Stimulated activated naive CD8-positive, alpha-beta T cell treated with anti-CD3 and anti-CD28 coated beads, Interleukin-15, amount 100 ng/mL, for 72 hours (primary cell): Measurements from ENCODE around the gene LRTM1.

Experiments used
- ATAC-seq: fragments of 150-1000 bp; cut with Tn5 transposase; 2 replicates; pipeline ENCODE4 v1.10.0; 2021; ENCODE audit warnings: mild to moderate bottlenecking, moderate library complexity
- DNase-seq, 2 donors: peaks; one replicate each; pipeline ENCODE4 v3.0.0; 2021 to 2022
- H3K27ac Mint-ChIP-seq, 2 donors: one replicate each; pipeline ENCODE4 v1.8.0; 2022; ENCODE audit warnings: mild to moderate bottlenecking in 2 of 2, mixed read lengths in 2 of 2, moderate library complexity in 2 of 2
- H3K27me3 Mint-ChIP-seq: one replicate; pipeline ENCODE4 v1.8.0; 2022; ENCODE audit warnings: mixed read lengths
- H3K4me1 Mint-ChIP-seq: one replicate; pipeline ENCODE4 v1.8.0; 2022; ENCODE audit warnings: mild to moderate bottlenecking, mixed read lengths
- H3K4me3 Mint-ChIP-seq, 2 donors: one replicate each; pipeline ENCODE4 v1.8.0; 2022; ENCODE audit warnings: mild to moderate bottlenecking in 2 of 2, mixed read lengths in 2 of 2, moderate library complexity in 1 of 2
- H3K9me3 Mint-ChIP-seq, 2 donors: one replicate each; pipeline ENCODE4 v1.8.0; 2022; ENCODE audit warnings: mixed read lengths in 2 of 2

The LRTM1 gene

DNA sequence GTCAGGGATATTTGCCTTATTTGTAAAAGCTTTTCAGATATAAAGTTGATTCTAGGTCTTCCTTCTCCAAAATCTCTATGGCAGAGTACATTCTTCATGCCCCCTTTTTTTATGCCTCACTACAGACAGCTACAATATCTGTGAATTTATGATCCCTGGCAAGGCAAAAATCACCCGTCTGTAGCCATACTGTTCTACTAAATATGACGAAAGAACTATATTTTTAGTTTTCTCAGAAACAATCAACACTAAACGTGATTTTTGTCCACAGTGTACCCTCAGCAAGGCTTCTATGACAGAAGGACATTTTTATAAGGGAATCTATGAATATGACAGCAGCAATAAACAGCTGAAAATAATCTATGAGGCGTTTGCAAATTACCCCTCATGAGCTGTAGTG lies 12.7 kb downstream of the LRTM1 start:
- H3K27me3 Mint-ChIP-seq = no peaks in the 10 kb centered on the region
- peaks cover 10 to 17% of the 10 kb centered on the region in 2 donors for H3K9me3 Mint-ChIP-seq
- no peaks in the 10 kb centered on the region for H3K4me1 Mint-ChIP-seq
- DNase-seq (no peak), ATAC-seq (no peak)
- H3K4me3 Mint-ChIP-seq = no peak overlapping the region
- no peak overlapping the region for H3K27ac Mint-ChIP-seq

DNA sequence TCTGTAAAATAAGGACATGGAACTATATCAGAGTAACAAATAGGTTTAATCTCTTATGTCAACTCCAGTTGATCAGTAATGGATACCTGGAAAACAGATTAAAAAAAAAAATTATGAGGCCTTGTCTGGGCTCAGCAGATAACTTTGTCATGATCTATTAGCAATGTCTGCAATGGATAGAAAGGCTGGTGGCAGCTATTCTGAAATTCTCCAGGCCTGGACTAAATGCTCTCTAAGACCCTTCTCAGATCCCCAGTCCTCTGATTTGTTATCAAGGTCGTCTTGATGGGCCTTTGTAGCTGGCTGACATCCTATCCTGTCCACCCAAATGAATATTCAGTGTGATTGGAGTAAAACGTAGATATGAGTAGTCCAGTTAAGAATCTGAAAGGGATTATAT lies 13.7 kb downstream of the LRTM1 start:
- H3K4me1 Mint-ChIP-seq = no peaks in the 10 kb centered on the region
- DNase-seq (no peak), ATAC-seq (no peak)
- H3K9me3 Mint-ChIP-seq = peaks cover 10 to 17% of the 10 kb centered on the region in 2 donors
- no peak overlapping the region for H3K4me3 Mint-ChIP-seq
- no peak overlapping the region for H3K27ac Mint-ChIP-seq
- H3K27me3 Mint-ChIP-seq = no peaks in the 10 kb centered on the region

DNA sequence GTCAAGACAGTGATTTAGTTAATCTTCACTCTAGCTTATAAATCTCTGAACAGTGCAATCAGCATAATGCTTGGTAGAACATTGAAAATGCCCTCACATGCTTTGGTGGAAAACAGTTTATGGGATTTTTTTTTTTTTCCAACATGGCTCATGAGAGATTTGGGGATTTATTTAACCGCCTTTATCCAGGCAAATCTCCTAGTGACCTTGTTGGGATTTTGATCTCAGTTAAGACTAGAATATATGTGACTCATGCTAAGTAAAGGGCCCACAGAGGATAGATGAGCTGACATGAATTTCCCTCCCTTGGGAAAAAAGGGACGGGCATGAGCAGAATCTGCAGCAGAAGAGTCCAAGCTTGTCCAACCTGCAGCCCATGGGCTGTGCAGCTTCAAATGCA lies 18.7 kb downstream of the LRTM1 start:
- ATAC-seq (no peak), DNase-seq (no peak)
- Mint-ChIP-seq H3K27ac (no peak overlapping the region), H3K4me3 (no peak overlapping the region), H3K27me3 (no peaks in the 10 kb centered on the region), H3K4me1 (no peaks in the 10 kb centered on the region), H3K9me3 (peaks cover 10 to 17% of the 10 kb centered on the region in 2 donors)

DNA sequence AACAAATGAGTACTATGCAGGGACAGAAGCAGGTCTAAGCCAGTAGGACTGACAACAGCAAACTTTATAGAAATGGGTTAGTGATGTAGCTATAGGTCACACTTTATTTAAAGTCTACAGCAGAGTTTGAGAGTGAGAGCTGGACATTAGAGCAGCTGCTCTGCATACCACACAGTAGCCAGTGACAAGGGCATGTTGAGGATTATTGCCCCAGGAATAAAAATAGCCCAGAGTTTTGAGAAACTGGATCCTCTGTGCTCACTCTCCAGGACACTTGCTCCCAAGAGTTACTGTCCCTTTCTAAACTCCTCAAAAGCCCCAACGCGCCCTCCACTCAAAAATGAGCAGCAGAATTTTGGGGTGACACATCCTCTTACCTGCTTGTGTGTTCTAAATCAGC lies 21.1 kb downstream of the LRTM1 start:
- no peak for ATAC-seq
- no peak for DNase-seq
- no peaks in the 10 kb centered on the region for H3K27me3 Mint-ChIP-seq
- H3K4me1 Mint-ChIP-seq = no peaks in the 10 kb centered on the region
- H3K27ac Mint-ChIP-seq = no peak overlapping the region
- no peak overlapping the region for H3K4me3 Mint-ChIP-seq
- peaks cover 5 to 11% of the 10 kb centered on the region in 2 donors for H3K9me3 Mint-ChIP-seq

DNA sequence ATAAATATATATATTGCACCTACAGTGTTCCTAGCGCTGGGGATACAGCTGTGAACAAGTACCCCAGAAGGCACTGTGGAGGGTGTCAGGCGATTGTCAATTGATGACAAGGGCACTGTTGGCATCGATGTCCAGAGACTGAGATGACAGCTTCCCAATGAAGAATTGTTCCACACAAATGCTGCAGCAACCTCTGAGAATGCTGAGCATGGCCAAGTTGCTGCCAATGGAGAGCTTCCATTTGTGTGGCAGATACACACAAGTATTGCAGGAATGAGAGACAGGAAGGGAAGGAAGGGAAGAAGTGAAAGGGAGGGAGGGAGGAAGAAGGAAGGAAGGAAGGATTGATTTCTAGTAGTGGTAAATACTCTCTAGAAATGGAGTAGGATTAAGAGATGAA lies 21.9 kb downstream of the LRTM1 start:
- Mint-ChIP-seq H3K4me1 (no peaks in the 10 kb centered on the region), H3K9me3 (peaks cover 0 to 5% of the 10 kb centered on the region in 2 donors), H3K4me3 (no peak overlapping the region), H3K27ac (no peak overlapping the region), H3K27me3 (no peaks in the 10 kb centered on the region)
- ATAC-seq (no peak), DNase-seq (no peak)

DNA sequence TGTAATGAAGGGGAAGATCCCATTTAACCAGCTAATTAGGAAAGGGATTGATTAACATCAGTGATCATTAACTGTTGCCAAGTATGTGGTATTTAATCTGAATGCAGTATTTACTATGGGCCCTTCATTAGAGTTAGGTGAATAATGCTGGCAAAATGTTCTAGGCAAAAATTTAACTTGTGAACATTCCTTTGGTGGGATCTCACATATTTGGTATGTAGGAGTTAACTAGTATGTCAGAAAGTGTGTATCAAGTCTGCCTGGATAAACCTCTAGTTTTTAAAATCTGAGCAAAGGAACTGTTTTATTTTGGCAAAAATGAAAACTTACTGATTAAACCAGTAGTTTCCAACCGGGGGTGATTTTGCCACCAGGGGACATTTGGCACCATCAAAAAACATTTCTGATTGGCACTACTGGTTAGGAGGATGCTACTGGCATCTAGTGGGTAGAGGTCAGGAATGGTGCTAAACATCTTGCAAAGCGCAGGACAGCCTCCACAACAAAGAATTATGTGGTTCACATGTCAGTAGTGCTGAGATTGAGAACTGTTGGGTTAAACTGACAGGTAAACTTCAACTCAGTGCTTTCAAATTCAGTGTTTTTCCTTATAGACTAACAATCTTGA lies 22.5 kb downstream of the LRTM1 start:
- Mint-ChIP-seq H3K4me1 (no peaks in the 10 kb centered on the region), H3K9me3 (peaks cover 0 to 5% of the 10 kb centered on the region in 2 donors), H3K27me3 (no peaks in the 10 kb centered on the region), H3K27ac (no peak overlapping the region), H3K4me3 (no peak overlapping the region)
- DNase-seq (no peak), ATAC-seq (no peak)

DNA sequence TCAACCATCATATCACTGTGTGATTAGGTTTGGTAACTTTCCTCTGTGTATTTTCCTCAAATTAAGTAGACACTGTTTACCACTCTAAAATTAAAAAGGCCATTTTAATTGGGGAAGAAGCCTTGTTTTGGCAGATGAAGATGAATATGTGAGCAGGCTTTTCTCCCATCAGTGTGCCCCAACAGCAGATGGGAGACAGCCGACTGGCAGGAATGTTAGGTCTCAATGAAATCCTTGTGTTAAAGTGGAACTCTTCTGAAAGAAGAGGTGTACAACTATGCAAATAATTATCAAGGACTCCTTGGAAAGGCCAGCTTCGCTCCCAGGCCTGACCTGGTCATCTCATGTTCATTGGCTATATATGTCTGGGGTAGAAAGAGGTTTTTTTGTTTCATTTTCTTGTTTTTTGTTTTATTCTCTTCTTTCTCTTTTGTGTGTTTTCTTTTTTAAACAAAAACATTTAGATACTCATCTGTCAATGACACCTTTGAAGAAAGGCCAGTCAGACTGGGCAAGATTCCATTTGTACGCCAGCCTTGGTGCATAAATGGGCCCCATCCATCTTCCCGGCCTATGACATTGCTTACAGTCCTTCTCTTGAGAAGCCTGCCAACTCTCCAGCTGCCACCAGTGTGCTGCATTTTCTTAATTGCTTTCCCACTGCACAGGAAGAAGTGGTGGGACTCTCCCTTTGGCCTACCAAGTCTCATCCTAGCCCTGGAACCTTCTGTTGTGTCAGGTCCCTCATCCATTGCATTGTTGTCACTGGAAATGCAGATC lies 25.8 kb downstream of the LRTM1 start:
- Mint-ChIP-seq H3K9me3 (peaks cover 0 to 5% of the 10 kb centered on the region in 2 donors), H3K4me1 (no peaks in the 10 kb centered on the region), H3K27ac (no peak overlapping the region), H3K4me3 (no peak overlapping the region), H3K27me3 (no peaks in the 10 kb centered on the region)
- DNase-seq = no peak
- ATAC-seq = no peak

DNA sequence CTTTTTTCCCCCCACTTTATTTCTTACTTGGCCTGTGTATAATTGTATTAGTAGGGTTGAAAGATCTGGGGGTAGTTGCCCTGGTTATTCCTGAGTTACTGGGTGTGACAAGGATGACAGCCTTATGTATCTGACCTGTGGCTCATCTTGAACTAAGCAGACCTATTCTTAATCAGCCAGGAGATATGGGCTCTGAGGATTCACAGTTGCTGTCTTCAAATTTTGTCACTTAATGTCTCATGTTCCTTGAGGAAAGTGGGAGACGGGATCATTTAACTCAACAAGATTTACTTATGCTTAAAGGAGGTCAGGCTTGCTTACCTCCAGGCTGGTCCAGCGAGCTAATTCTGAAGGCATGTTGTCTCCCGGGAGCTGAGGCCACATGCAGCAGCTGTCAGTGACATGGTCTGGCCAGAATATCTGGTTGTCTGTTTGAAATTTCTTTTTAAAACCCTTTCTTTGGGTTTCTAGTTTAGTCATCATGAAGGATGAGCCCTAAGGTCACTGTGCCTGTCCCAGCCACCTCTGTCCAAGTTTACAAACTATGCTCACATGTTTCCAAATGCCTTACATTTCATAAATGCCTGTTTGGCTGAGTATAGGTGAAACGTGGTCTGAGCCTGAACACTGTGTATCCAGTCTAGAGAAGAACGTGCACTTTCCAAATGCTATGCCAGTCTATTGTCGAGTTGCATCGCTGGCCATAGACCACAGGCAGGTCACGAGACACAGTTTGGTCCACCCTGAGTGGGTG lies 26.8 kb downstream of the LRTM1 start:
- no peak overlapping the region for H3K27ac Mint-ChIP-seq
- no peak for ATAC-seq
- H3K9me3 Mint-ChIP-seq = peaks cover under 1 to 5% of the 10 kb centered on the region in 2 donors
- no peak for DNase-seq
- H3K4me1 Mint-ChIP-seq = no peaks in the 10 kb centered on the region
- no peak overlapping the region for H3K4me3 Mint-ChIP-seq
- H3K27me3 Mint-ChIP-seq = no peaks in the 10 kb centered on the region

DNA sequence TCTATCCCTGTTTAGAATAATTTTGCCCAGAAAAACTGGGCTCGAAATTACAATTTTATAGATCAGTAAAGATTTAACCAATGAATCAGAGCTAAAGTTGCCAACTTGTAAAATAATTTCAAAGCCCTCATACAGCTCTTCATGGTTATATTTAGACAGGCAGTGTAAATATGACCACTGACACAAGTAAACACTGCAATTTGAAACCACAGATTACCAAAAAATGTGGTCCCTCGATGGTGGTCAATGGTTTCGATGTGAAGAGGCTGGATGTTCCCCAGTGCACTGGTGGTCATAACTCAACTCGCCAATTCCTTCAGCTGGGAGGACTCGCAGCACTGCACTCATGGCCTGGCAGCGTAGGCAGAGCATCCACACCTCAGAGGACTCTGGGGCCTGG lies 28.6 kb downstream of the LRTM1 start:
- ATAC-seq (no peak), DNase-seq (no peak)
- Mint-ChIP-seq H3K4me1 (no peaks in the 10 kb centered on the region), H3K9me3 (peaks cover 5% of the 10 kb centered on the region in 2 donors), H3K27ac (no peak overlapping the region), H3K27me3 (no peaks in the 10 kb centered on the region), H3K4me3 (no peak overlapping the region)

DNA sequence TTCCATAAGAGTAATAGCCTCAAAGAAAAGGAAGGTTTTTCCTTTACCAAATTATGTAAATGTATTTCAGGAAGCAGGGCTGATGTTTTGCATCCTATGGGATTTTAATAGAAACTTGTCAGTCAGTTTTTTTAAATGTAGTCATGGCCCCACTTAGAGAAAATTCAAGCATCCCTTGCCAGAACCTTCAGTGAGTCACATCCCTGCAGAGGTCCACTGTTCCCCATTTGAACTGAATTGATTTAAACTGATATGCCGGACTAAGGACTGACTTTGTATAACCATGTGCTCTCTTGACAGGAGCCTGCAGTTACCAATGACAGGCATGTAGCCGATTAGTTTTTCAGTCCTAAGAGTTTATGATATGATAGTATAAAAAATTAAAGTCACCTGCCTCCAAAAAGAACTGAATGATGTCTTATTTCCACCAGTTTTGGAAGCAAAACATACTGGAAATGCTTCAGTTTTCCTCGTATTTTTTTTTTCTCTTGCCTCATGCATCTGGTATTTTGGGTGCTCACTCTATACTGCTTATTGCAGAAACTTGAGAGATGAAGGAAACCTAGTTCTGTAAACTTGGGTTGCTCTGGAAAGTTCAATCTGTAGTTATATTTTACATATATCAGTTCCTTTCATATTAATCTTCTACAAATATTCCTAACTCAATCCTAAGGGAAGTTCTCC lies 30.7 kb downstream of the LRTM1 start:
- DNase-seq = no peak
- H3K4me3 Mint-ChIP-seq = no peak overlapping the region
- H3K4me1 Mint-ChIP-seq = no peaks in the 10 kb centered on the region
- no peak for ATAC-seq
- peaks cover under 1 to 5% of the 10 kb centered on the region in 2 donors for H3K9me3 Mint-ChIP-seq
- H3K27me3 Mint-ChIP-seq = no peaks in the 10 kb centered on the region
- no peak overlapping the region for H3K27ac Mint-ChIP-seq

DNA sequence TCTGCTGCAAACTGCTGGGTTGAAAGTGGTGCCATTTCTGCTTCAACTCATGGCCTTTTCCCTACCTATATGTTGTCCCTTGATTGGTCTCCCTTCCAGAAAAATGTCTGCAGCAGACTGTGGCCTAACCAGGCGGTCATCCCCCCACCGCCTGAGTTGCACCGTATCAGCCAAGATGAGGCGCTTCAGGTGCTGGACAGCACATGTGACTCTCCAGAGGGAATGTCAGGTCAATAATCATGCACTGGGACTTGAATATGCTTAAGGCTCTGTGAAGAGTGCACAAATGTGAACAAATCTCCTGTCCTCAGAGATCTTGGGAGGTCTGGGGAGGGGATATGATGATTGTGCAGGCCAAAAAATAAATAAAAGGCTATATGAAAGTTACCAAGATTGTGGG lies 32.2 kb downstream of the LRTM1 start:
- H3K27me3 Mint-ChIP-seq = no peaks in the 10 kb centered on the region
- H3K27ac Mint-ChIP-seq = no peak overlapping the region
- H3K4me3 Mint-ChIP-seq = no peak overlapping the region
- no peaks in the 10 kb centered on the region for H3K4me1 Mint-ChIP-seq
- ATAC-seq (no peak), DNase-seq (no peak)
- peaks cover 0 to 5% of the 10 kb centered on the region in 2 donors for H3K9me3 Mint-ChIP-seq

DNA sequence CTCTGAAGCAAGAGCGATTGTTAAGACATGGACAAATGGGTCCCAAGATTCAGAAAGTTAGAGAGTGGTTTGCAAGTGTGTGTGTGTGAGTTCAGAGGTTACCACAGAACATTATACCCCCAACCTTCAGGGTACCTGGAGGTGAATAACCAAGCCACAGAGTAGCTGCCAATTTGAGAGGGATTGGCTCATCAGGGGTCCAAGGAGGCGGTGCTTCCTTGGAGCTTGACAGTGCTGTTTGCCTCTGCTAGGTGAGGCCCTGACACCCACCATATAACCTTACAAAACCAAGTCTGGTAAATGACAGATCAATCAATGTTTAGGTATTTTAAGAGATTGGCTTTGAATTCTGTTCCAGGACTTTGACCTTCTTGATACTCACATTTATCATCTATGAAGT lies 35.7 kb downstream of the LRTM1 start:
- Mint-ChIP-seq H3K27ac (no peak overlapping the region), H3K9me3 (peaks cover 0 to 5% of the 10 kb centered on the region in 2 donors), H3K4me3 (no peak overlapping the region), H3K4me1 (no peaks in the 10 kb centered on the region), H3K27me3 (no peaks in the 10 kb centered on the region)
- DNase-seq = no peak
- ATAC-seq = no peak

DNA sequence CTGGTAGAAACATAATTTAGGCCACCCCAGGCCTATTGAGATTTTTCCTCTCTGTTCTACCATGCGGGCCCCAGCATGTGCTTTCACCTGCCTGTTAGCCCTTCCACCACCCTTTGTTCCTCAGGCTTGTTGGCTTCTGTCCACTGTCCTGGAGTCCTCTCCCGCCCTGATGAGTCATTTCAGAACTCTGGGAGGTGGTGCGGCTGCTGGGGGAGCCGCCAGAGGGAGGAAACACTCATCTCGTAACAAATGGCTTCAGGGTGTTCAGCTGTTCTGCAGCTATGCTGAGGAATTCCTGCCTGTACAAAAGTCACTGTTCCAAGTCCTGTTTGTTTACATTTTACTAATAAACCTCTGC lies 36.3 kb downstream of the LRTM1 start:
- Mint-ChIP-seq H3K4me3 (no peak overlapping the region), H3K27ac (no peak overlapping the region), H3K4me1 (no peaks in the 10 kb centered on the region), H3K27me3 (no peaks in the 10 kb centered on the region), H3K9me3 (peaks cover 0 to 5% of the 10 kb centered on the region in 2 donors)
- no peak for ATAC-seq
- no peak for DNase-seq

DNA sequence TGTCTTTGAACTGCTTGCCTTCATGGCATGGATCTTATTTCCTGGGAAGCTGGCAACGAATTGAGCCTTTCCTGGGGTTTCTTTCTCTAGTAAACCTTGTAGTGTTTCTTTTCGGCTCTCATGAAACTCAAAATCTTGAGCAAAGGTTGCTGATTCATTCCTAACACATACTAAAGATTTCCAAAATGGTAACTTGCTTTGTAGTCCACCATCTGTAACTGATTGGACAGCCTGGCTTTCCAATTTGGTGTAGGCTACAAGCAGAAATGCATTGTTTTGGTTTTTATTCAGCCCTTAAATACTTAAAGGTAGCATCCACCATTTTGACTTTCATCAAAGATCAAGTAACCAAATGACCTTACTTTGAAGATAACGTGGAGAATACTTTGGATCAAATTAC lies 38.1 kb downstream of the LRTM1 start:
- no peak for DNase-seq

DNA sequence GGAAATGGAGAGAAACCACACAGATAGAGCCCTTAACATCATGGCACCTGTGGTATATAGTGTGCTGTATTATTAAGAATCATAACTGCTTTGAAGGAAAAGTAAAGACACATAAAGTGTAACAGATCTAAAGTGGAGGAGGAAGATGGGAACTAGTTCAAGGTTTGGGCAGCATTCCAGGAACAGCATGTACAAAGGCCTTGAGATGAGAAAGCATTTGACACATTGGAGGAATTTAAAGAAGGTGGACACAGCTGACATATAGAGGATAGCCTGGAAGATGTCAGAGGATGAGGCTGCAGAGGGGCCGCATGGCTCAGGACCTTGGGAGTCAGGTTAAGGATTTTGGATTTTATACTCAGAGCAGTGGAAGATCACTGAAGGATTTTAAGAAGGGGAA lies 39.0 kb downstream of the LRTM1 start:
- H3K27ac Mint-ChIP-seq = no peak overlapping the region
- H3K9me3 Mint-ChIP-seq = no peaks in the 10 kb centered on the region
- no peaks in the 10 kb centered on the region for H3K27me3 Mint-ChIP-seq
- no peak overlapping the region for H3K4me3 Mint-ChIP-seq
- ATAC-seq (no peak), DNase-seq (no peak)
- no peaks in the 10 kb centered on the region for H3K4me1 Mint-ChIP-seq

More for the DNA sequence above, 38.1 kb downstream of the LRTM1 start:
- Mint-ChIP-seq H3K27ac (no peak overlapping the region), H3K9me3 (no peaks in the 10 kb centered on the region), H3K4me3 (no peak overlapping the region), H3K27me3 (no peaks in the 10 kb centered on the region), H3K4me1 (no peaks in the 10 kb centered on the region)
- no peak for ATAC-seq

DNA sequence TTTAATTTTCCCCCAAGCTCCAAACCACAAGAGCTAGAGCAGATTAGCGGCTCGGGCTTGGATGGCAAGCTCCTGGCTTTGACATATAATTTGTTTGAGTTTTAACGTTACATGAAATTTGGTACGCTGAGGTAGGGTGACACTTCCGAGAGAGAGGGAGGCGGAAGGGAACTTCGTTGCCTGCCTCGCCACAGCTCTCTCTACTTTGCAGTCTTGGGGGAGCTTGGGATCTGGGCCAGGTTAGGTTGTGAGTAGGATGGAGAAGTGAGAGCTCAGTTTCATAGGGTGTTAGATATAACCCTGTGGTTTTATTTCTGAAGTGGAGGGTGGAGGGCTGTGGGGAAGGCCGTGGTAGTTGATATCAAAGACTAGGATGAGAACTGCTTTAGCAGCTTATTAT lies 39.7 kb downstream of the LRTM1 start:
- H3K4me1 Mint-ChIP-seq = no peaks in the 10 kb centered on the region
- no peak overlapping the region for H3K27ac Mint-ChIP-seq
- no peaks in the 10 kb centered on the region for H3K9me3 Mint-ChIP-seq
- no peaks in the 10 kb centered on the region for H3K27me3 Mint-ChIP-seq
- DNase-seq = no peak
- no peak for ATAC-seq
- H3K4me3 Mint-ChIP-seq = no peak overlapping the region
